HG02870 (cell line): ENCODE measurements around the gene TMEM37.

ENCODE experiments used
- ATAC-seq: cut with Tn5 transposase; IDR thresholded peaks from one replicate; pipeline ENCODE4 v1.9.1; 2021; ENCODE audit warnings: mild to moderate bottlenecking, moderate library complexity; ENCODE audit not compliant: unreplicated experiment

TMEM37 gene

GRCh38 chr2:119432851-119433522 is 1.3 kb downstream of the TMEM37 start:
- no peak for ATAC-seq

- ATAC-seq: no peak
Observed at GRCh38 chr2:119433636-119434327, 2.1 kb downstream of the TMEM37 start.

DNA sequence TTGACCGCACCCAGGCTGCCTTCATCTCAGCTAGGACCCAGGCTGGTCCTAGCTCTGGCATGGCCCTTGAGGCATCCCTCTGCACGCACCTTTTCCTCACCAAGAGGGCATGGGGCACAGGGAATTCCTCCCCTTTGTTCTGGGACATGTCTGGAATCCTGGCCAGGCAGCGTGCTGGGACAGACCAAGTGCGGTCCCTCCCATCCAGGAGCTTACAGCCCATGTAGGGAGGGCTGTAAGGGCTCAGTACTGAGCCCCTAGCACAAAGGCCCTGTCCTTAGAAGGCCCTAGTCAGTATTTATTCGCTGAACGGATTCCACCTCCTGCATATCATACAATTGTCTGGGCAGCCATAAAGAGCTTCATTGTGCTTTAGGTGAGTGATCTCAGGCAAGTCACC is 3.0 kb downstream of the TMEM37 start:
- no peak for ATAC-seq

- no peak for ATAC-seq
Observed at GRCh38 chr2:119435081-119435952, 3.7 kb downstream of the TMEM37 start.

DNA sequence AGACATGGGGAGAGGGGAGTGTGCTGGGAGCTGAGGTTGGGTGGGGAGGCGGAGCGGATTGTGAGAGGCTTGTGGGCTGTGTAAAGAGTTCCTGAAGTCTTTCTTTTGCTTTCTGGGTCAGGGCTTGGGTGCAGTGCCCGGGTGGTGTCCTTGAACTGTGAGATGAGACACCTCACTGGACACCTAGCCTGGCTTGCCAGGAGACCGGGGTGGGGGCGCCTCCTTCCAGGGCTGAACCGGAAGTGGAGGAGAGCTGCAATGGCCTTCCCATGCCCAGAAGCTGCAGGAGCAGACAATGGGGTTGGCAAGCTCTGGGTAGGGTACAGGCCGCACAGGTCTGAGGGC is 4.3 kb downstream of the TMEM37 start:
- ATAC-seq: no peak

GRCh38 chr2:119436993-119437772 is 5.5 kb downstream of the TMEM37 start:
- no peak for ATAC-seq

GRCh38 chr2:119438128-119438656 is 6.5 kb downstream of the TMEM37 start:
- ATAC-seq: no peak

GRCh38 chr2:119438726-119439284 is 7.2 kb downstream of the TMEM37 start:
- ATAC-seq: no peak

DNA sequence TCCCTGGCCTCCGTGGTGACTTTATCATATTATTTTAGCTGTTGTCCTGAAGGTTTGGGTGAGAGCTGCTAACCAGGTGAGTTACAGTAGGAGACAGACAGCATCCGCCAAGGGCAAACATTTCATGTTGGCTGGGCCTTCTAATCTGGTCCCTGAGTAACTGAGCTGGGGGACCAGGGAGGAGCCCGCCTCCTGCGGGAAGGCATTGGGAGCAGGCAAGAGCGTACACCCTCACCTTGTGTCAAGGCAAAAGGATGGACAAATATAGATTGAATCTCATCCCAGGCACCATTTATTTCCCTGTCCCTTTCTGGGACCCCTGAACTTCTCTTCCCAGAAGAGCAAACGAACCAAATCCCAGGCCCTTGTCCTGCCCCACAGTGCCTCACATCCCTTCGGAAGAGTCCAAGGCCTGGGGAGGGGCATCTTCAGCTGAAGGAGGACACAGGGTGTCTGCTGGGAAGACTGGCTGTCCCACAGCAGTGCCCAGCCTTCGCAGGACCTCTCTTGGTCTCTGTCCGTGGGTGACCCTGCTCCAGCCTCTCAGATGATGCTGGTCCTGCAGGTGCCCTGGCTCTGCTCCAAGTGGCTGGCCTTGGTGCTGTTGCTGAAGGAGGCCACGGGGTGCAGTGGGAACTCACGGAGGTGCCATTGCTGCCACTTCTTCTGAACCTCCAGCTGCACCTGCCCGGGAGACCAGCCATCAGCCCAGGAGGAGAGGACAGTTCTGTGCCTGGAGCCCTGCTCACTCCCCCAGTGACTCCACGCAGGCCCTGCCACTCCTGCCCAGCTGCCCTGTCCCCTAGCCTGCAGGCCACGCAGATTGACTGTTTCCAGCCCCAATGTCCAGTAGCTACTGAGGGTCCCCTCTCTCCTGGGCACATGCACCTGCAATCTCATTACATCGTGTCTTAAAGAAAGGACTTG is 8.2 kb downstream of the TMEM37 start:
- no peak for ATAC-seq

DNA sequence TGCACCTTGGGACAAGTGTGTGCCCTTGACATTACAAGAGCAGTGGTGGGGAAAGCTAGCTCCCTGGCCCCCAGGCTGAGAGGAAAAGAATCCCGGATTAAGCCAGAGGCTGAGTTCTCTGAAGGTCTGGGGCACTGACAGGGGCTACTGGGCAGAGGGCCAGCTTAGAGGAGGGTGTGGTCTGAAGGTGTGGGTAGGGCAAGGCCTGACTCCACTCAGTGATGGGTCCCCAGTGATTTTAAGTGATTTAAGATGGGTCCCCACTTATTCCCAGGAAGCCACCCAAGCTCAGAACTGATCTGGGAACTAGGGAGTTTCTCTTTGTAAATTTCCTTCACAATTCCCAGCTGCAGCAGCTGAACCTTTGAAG is 8.8 kb downstream of the TMEM37 start:
- no peak for ATAC-seq

DNA sequence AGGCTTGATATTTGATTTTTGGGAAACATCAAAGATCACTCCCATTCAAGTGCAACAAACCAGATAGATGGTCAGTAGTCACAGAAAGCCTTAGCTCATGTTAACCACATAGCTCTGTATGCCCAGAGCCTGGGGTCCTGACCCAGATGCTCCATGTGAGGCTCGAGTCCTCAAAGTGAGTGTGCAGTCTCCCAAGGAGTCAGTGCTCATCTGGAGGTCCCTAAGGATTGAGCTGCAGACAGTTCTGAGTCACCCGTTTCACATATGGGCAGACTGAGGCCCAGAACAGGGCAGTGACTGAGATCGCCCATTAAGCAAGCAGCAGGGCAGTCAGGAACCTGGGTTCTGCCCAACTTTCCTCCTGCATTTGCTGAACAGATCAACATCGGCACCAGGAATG is 9.2 kb downstream of the TMEM37 start:
- ATAC-seq: no peak

DNA sequence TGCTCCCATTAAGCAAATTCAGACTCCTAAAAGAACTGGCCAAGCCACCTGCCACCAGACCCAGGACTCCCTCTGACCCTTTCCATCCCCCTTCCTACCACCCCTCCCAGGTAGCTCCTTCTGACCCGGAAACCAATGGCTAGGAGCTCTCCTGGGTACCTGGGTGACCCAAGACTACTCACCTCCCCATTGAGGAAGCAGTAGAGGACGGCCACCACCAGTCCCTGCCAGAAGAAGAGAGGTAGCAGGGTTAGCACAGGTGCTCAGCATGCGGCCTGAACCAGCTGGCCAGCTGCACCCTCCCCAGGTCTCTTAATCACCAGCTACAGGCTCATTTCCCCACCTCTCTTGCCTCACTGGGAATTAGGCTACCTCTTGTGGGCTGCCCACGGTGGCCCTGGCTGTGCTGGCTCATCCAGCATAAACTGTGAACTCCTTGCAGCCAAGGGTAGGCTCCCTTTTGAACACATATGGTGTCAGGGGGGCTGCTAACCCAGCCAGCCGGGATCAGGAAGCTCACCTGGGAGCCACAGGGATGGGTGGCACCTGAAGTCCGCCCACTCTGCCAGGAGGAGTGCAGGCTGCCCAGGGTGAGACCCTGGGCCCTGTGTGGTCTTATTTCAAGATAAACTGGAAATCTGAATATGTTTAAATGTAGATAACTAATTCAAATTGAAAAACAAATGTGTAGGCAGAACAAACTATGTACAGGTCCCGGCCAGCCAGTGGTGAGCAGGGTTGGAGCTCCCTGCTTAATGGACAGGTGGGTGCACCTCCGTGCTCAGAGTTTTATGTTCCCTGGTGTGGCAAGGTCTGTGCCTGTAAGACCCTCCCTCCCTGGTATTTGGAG is 9.9 kb downstream of the TMEM37 start:
- ATAC-seq: no peak

DNA sequence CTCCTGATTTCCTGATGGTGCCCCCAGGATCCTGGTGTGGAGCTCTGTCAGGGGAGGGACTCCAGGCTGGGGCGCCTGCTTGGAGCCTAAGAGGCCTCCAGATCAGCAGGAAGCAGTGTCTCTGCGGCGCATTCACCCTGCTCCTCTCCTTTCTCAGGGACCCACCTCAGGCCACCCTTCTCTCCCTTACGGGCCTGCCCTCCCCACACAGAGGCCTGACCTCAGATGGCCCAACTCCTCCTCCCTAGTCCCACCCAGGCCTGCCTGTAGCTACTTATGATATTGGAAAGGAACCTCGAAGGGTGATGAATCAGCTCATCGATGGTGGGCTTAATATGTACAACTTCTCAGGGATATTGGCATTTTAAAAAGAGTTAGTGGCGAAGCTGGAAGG is 10.6 kb downstream of the TMEM37 start:
- ATAC-seq: no peak

DNA sequence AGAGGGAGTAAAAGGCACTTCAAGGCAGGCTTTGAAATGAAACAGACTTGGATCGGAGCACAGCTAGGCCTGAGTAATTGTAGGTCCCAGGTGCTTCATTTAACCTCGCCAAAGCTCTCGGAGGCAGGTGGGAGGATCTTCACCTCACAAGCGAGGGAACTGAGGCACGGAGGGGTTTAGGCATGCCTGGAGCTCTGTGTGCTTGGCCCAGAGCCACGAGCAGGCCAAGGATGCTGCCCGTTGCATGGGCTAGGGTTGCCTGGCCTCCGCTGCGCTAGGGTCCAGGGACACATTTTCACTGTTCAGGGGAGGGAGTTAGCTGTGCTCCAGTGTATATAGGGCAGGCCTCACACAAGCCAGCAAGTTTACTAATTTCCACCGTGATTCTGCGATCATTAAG is 11.2 kb downstream of the TMEM37 start:
- ATAC-seq: no peak

DNA sequence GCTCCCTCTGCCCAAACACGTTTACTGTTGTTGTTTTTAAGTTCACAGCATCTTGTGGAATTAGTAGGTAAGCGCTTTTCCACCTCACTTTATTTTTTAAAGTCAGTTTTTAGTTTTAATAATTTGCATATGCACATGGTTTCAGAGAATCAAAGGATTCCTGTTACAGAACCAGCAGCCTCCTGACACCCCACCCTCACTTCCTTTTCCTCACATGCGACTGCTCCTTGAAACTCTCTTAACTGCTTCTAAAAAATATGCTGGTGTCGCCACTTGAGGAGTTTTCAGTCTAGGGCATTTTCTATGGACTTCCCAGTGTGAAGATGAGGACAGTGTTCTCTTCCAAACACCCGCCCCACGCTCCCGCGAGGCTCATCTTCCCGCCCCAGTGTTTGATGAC is 14.4 kb downstream of the TMEM37 start:
- no peak for ATAC-seq

DNA sequence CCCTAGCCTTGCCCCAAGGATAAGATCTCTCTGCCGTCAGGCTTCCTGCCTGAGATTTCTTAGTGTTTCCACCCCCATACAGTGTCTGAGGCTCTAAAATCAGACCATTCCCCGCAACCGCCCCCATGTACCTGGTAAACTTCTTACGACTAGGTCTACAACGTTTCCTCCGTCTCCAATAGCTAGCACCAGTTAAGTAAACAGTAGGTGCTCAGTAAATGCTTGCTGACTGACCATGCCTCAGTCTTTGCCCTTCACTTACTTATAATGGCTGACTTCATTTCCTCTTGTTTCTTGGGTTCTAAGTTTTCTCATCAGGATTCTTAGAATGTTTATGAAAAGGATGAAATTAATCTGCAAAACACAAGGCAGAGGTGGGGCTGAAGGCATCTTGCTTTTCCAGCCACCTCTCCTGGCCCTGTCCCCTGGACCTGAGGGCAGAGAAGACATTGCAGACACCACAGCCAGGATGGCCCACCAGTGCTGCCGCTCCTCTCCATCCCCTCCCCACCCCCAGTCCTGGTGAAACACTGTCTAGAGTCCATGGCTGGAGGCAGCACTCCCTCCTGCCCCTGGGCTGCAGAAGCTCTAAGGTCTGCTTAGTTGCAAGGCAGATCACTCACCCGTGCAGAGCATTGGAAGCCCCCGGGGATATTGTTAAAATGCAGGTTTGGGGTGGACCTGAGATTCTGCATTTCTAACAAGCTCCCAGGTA is 16.9 kb downstream of the TMEM37 start:
- no peak for ATAC-seq

- ATAC-seq: no peak
Observed at GRCh38 chr2:119449521-119449920, 17.9 kb downstream of the TMEM37 start.
